PC-3 (cell line): ENCODE measurements around the gene MYOF.

Source experiments
- EZH2 ChIP-seq: fragments of 300-600 bp; sonication (generic); IDR thresholded peaks from one replicate; pipeline ENCODE4 v1.6.1; 2017; ENCODE audit warnings: antibody characterized with exemption, mild to moderate bottlenecking, low read length; ENCODE audit not compliant: unreplicated experiment
- EZH2phosphoT487 ChIP-seq: fragments of 300-600 bp; sonication (generic); IDR thresholded peaks from 2 replicates; pipeline ENCODE4 v1.6.1; 2018; ENCODE audit warnings: mild to moderate bottlenecking, antibody characterized with exemption, low read length, borderline replicate concordance
- TF ChIP-seq, protein P1 (sequence below): fragments of 300-600 bp; sonication (generic); conservative IDR thresholded peaks from 2 replicates; pipeline ENCODE4 v1.5.1; 2017; ENCODE audit warnings: antibody characterized with exemption, low read depth, mild to moderate bottlenecking, low read length

DNA sequence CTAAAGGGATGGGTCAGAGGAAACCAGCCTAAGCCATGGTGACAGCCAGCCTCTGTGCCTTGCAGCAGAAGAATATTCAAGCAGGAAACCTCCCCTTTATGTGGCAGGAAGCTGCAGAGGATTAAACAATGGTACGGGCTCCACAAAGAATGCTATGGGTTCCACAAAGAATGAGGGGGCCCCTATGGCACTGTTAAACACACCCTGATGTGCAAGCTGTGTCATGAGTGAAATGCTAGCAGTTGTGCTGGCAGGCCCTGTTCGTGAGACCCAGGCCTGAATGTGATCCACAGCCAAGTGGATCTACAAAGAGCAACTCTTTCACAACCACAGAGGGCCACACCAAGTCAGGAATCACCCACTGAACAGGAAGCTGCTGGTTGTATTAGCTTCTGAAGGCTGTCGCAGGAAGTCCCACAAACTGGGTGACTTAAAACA is 68.9 kb downstream of the MYOF start:
- TF ChIP-seq, protein P1, sequence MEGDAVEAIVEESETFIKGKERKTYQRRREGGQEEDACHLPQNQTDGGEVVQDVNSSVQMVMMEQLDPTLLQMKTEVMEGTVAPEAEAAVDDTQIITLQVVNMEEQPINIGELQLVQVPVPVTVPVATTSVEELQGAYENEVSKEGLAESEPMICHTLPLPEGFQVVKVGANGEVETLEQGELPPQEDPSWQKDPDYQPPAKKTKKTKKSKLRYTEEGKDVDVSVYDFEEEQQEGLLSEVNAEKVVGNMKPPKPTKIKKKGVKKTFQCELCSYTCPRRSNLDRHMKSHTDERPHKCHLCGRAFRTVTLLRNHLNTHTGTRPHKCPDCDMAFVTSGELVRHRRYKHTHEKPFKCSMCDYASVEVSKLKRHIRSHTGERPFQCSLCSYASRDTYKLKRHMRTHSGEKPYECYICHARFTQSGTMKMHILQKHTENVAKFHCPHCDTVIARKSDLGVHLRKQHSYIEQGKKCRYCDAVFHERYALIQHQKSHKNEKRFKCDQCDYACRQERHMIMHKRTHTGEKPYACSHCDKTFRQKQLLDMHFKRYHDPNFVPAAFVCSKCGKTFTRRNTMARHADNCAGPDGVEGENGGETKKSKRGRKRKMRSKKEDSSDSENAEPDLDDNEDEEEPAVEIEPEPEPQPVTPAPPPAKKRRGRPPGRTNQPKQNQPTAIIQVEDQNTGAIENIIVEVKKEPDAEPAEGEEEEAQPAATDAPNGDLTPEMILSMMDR = no peak
- no peak for TF ChIP-seq EZH2
- TF ChIP-seq EZH2phosphoT487 = no peak
